ENCODE measurements around the gene RAB11A.

The RAB11A gene

DNA sequence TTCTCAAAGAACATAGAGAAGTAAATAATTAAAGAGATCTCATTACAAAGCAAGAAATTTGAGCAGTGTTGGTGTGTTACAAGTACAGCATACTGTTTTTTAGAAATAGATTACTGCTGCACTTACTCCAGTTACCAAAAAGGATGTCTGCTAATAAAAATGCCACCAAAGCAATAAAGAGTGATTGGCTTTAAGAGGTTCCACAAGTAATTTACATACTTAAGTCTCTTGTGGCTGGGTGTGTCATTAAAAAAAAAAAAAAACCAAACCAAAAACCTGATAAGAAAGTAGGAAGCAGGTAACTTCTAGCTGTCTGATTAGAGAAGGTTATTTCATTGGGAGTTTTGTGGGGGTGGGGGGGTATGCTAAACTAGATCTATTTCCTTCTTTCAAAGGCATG, 15.2 kb downstream of the RAB11A start:
- DNase-seq (ENCODE audit: low spot score), result no peak

- no peak for DNase-seq (ENCODE audit: low spot score)
Measured at GRCh38 chr15:65885668-65886218, 16.5 kb downstream of the RAB11A start.

- no peak for DNase-seq (ENCODE audit: low spot score)
Measured at GRCh38 chr15:65887565-65887964, 18.3 kb downstream of the RAB11A start.

GRCh38 chr15:65888981-65889380, 19.7 kb downstream of the RAB11A start:
- DNase-seq (ENCODE audit: low spot score), result no peak

DNA sequence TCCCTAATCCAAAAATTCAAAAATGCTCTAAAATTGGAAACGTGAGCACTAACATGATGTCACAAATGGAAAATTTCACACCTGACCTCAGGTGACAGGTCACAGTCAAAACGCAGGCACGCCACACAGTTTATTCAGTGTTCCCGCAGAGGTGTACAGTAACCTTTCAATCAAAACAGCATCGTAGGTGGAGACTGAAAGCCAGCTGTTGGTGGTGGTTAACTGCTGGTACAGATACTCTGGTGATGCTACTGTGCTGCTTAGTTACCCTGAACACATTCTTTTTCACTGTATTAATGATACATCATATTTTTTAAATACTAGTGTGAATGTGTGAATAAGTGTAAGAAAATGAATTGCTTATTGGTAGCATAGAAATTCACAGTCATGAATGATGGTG, 23.8 kb downstream of the RAB11A start:
- DNase-seq (ENCODE audit: low spot score), result no peak

DNA sequence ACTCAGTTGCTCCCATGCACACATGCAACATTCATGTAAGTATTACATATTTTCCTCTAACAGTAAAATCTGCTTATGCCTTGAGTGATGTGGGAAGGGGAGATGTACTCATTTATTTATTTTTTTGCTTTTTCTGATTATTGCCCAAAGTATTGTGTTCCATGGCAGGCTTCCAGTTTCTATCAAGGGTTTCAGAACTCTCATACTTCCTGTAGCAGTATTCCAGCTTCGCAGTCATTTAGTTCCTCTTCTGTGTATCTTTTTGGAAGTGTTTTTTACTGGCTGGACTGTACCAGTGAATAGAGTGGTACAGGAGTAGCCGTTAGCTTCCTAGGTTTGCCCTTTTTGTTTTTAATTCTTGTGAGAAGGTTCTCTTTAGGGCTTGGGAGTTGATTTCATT, 26.9 kb downstream of the RAB11A start:
- DNase-seq (ENCODE audit: low spot score), result no peak

DNA sequence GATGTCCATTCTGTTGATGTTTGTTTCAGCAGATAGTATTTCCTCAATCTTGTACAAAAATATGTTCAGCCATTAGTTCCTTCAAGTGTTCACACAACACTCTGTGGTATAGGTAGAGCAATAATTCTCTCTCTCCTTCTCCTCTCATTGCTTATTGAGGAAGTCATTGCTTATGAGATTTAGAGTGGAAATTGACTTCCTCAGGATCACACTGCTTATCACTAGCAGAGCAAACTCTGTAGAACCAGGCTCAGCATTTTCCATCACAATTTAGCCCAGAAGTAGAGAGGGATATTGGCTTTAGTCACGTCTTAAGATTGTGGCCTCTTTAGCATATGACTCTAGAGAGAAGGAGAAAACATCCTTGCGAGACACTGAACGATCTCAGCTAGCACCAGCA, 31.2 kb downstream of the RAB11A start:
- no peak for DNase-seq (ENCODE audit: low spot score)

GRCh38 chr15:65901336-65901735, 32.0 kb downstream of the RAB11A start:
- DNase-seq (ENCODE audit: low spot score), result no peak

GRCh38 chr15:65901836-65902235, 32.5 kb downstream of the RAB11A start:
- DNase-seq (ENCODE audit: low spot score), result no peak

- no peak for DNase-seq (ENCODE audit: low spot score)
Measured at GRCh38 chr15:65902373-65902772, 33.1 kb downstream of the RAB11A start.

DNA sequence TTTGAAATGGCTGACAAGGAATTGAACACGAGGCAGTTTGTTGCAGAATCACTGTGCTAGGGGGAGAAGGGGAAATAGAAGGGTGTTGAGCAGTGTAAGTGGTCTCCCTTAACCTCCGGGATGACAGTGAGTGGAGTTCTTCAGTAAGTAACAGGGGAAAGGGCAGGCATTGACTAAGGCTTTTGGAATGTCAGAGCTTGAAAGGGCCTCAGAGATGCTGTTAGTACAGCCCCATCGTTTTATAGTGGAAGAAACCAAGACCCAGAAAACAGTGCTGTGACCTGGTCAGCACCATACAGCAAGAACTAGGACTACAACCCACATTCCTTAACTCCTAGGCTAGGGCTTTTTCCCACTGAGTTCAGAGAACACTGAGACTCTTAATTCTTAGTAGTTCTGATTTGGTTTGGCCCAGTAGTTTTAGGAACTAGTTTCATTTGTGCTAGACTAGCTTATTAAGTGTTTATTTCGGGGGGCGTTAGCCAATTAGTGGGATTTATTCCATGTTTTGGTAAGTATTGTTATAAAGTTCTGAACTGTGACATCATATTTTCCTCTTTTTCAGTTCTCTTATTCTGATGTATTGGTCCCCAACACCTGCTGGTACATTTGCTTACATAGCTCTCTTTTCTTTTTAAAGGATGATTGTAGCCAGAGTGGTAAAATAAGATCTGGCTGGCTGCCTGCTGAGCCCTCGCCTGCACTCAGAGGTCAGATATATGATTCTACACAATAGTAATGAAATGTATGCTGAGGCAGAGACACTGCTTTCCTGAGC, 34.2 kb downstream of the RAB11A start:
- DNase-seq (ENCODE audit: low spot score), result no peak

GRCh38 chr15:65904301-65904700, 35.0 kb downstream of the RAB11A start:
- DNase-seq (ENCODE audit: low spot score), result no peak

DNA sequence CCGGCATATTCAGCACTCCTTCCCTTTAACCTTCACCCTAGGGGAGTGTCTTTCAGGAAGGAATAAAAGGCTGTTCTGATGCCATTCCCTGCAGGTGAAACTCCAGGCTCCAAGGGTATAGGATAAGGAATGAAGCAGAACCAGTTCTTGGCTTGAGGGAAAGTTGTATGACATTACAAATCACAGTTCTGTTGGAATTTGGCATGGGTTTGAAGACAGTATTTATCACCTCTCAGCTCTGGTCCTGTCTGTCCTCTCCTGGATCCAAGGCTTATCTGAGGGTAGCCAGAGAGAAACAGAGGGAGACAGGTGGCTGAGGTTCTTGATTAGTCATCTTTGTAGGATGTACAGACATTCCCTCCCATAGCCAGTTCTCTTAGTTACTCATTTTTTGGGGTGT, 37.1 kb downstream of the RAB11A start:
- DNase-seq (ENCODE audit: low spot score), result no peak

GRCh38 chr15:65907661-65908060, 38.4 kb downstream of the RAB11A start:
- no peak for DNase-seq (ENCODE audit: low spot score)

DNA sequence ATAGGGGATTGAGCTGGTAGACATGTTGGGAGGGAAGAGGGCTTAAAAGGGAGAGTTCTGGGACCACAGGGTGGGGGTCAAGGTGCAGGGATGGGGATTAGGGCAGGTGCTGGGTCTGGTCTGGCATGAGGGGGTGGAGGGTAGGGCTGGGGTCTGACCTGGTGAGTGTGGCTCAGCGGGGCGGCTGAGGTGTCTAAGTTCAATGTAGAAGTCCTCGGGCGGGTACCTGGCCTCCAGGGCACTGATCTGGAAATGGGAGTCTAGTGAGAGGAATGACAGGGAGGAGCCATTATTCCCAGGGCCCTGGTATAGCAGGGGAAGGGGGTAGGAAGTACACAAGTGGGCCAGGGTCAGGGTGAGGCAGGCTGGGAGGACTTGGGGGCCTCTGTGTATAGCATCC, 39.6 kb downstream of the RAB11A start:
- DNase-seq (ENCODE audit: low spot score), result no peak

GRCh38 chr15:65909831-65910230, 40.5 kb downstream of the RAB11A start:
- no peak for DNase-seq (ENCODE audit: low spot score)

GRCh38 chr15:65910341-65910740, 41.0 kb downstream of the RAB11A start:
- DNase-seq (ENCODE audit: low spot score), result no peak

- DNase-seq (ENCODE audit: low spot score), result no peak
Measured at GRCh38 chr15:65912235-65912634, 42.9 kb downstream of the RAB11A start.

DNA sequence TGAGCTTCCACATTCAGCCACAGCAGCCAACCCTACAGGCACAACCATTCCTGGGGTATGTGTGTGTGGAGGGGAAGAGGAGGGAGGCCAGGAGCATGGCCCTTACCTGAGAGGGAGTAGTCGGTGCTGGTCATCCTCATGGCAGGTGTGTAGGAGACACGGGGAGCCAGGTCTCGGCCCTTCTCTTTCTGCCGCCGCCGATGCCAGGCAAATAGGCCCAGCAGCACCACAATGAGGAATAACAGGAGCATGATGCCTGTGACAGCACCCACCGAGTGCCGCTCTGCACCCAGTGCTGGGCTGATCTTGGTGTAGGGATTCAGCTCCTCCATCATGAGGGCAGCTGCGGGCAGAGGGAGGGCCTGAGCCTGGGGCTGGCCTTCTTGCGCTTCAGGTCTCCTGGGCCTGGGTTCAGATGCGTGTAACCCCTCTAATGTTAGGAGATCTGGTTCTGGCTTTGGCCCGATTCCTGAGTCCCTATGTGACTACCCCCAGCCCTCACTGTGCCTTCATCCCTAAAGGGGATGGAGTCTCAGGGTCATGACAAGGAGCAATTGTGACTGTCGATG, 44.4 kb downstream of the RAB11A start:
- DNase-seq (ENCODE audit: low spot score), result no peak

GRCh38 chr15:65914386-65914785, 45.1 kb downstream of the RAB11A start:
- DNase-seq (ENCODE audit: low spot score), result no peak

- DNase-seq (ENCODE audit: low spot score), result no peak
Measured at GRCh38 chr15:65914981-65915925, 46.0 kb downstream of the RAB11A start.

DNA sequence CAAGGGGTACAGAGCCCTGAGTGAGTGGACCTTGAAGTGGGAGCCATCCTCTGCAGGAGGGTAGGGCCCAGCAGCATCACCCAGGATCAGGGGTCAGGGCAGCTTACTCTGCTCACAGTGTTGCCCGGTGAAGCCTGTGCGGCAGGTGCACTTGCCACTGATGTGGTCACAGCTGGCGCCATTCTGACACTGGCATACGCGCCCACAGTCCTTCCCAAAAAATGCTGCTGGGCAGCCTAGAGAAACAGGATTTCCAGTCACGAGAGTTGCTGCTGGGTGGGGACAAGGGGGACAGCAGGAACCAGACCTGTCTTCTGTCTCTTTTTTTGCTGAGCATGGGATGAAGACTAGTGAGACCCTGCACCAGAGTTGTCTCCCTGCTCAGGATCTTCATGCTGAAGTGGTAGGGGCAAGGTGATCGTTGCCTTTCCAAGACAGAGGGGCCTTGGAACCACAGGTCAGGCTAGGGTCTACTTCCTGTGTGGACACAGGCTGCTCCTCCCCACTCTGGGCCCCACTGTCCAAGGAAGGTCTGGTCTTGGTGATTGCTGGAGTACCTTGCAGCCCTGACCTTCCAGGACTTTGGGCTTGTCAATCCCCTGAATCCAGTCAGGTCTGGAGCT, 46.9 kb downstream of the RAB11A start:
- DNase-seq (ENCODE audit: low spot score), result no peak

Data from SK-N-DZ (cell line).